DND-41 (cell line): ENCODE measurements around the gene KLK15.

Experiments
- ATAC-seq: fragments of 200-7000 bp; cut with Tn5 transposase; 3 replicates; pipeline ENCODE4 v1.9.1; 2021; ENCODE audit warnings: low read depth; ENCODE audit not compliant: insufficient read depth
- DNase-seq: peaks from one replicate; pipeline ENCODE4 v3.0.0-alpha.2; 2020
- H2AFZ ChIP-seq: 2 replicates; pipeline ENCODE4 v1.6.0; 2012; ENCODE audit warnings: low read depth, low read length
- H3K27ac ChIP-seq: 2 replicates; pipeline ENCODE4 v1.5.1; 2012; ENCODE audit warnings: low read length, inconsistent platforms
- H3K27me3 ChIP-seq: fragments of 200-600 bp; sonication (generic); 2 replicates; pipeline ENCODE4 v1.6.0; 2012; ENCODE audit warnings: low read length, mild to moderate bottlenecking, inconsistent platforms; ENCODE audit not compliant: insufficient read depth, poor library complexity
- H3K36me3 ChIP-seq: 2 replicates; pipeline ENCODE4 v1.5.1; 2012; ENCODE audit warnings: low read length, inconsistent platforms; ENCODE audit not compliant: insufficient read depth
- H3K4me1 ChIP-seq: 2 replicates; pipeline ENCODE4 v1.5.1; 2012; ENCODE audit warnings: mild to moderate bottlenecking, low read length; ENCODE audit not compliant: insufficient read depth
- H3K4me2 ChIP-seq: 2 replicates; pipeline ENCODE4 v1.6.0; 2012; ENCODE audit warnings: mild to moderate bottlenecking, moderate library complexity, low read length, inconsistent platforms; ENCODE audit not compliant: insufficient read depth
- H3K4me3 ChIP-seq, 2 experiments: fragments of 200-600 bp in 1 of 2; shearing (Covaris generic) in 1 of 2; 2 replicates each; pipeline ENCODE4 v1.5.1; 2012 to 2016; ENCODE audit warnings: inconsistent platforms in 2 of 2, low read length in 2 of 2, mild to moderate bottlenecking in 2 of 2, low read depth in 1 of 2, moderate library complexity in 1 of 2
- H3K79me2 ChIP-seq: 2 replicates; pipeline ENCODE4 v1.6.0; 2012; ENCODE audit warnings: low read length, inconsistent platforms; ENCODE audit not compliant: insufficient read depth
- H3K9ac ChIP-seq: 2 replicates; pipeline ENCODE4 v1.6.0; 2012; ENCODE audit warnings: low read depth, mild to moderate bottlenecking, inconsistent platforms, low read length, moderate library complexity
- H3K9me3 ChIP-seq: 2 replicates; pipeline ENCODE4 v1.5.1; 2012; ENCODE audit warnings: low read length, moderate library complexity, mild to moderate bottlenecking, inconsistent platforms; ENCODE audit not compliant: insufficient read depth, severe bottlenecking
- H4K20me1 ChIP-seq: 2 replicates; pipeline ENCODE4 v1.6.0; 2012; ENCODE audit warnings: low read length; ENCODE audit not compliant: insufficient read depth
- EZH2 ChIP-seq: IDR thresholded peaks from 3 replicates; pipeline ENCODE4 v1.6.1; 2012; ENCODE audit warnings: borderline replicate concordance, low read depth, mild to moderate bottlenecking, moderate library complexity, low read length, inconsistent platforms; ENCODE audit not compliant: severe bottlenecking
- TF ChIP-seq, protein P1 (sequence below): IDR thresholded peaks from 2 replicates; pipeline ENCODE4 v1.5.1; 2012; ENCODE audit warnings: borderline replicate concordance, low read length, moderate library complexity, mild to moderate bottlenecking; ENCODE audit not compliant: poor library complexity, severe bottlenecking; ENCODE audit errors: extremely low read depth

Gene KLK15

DNA sequence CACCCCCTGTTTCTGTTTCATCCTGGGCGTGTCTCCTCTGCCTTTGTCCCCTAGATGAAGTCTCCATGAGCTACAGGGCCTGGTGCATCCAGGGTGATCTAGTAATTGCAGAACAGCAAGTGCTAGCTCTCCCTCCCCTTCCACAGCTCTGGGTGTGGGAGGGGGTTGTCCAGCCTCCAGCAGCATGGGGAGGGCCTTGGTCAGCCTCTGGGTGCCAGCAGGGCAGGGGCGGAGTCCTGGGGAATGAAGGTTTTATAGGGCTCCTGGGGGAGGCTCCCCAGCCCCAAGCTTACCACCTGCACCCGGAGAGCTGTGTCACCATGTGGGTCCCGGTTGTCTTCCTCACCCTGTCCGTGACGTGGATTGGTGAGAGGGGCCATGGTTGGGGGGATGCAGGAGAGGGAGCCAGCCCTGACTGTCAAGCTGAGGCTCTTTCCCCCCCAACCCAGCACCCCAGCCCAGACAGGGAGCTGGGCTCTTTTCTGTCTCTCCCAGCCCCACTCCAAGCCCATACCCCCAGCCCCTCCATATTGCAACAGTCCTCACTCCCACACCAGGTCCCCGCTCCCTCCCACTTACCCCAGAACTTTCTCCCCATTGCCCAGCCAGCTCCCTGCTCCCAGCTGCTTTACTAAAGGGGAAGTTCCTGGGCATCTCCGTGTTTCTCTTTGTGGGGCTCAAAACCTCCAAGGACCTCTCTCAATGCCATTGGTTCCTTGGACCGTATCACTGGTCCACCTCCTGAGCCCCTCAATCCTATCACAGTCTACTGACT, 21.4 kb upstream of the KLK15 start, which contains the start of gene KLK3:
TSS of gene KLK3 (plus strand) at position 280 of the 775 bp plus-strand sequence. CDS start at position 321, 41 bp downstream.
- no peak for ATAC-seq
- TF ChIP-seq EZH2 = no peak
- TF ChIP-seq, protein P1, sequence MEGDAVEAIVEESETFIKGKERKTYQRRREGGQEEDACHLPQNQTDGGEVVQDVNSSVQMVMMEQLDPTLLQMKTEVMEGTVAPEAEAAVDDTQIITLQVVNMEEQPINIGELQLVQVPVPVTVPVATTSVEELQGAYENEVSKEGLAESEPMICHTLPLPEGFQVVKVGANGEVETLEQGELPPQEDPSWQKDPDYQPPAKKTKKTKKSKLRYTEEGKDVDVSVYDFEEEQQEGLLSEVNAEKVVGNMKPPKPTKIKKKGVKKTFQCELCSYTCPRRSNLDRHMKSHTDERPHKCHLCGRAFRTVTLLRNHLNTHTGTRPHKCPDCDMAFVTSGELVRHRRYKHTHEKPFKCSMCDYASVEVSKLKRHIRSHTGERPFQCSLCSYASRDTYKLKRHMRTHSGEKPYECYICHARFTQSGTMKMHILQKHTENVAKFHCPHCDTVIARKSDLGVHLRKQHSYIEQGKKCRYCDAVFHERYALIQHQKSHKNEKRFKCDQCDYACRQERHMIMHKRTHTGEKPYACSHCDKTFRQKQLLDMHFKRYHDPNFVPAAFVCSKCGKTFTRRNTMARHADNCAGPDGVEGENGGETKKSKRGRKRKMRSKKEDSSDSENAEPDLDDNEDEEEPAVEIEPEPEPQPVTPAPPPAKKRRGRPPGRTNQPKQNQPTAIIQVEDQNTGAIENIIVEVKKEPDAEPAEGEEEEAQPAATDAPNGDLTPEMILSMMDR = no peak
- Histone ChIP-seq H4K20me1 (no peaks in the 10 kb centered on the region), H3K9ac (no peak within 1 kb of the TSS), H3K79me2 (no peaks in the 10 kb centered on the region), H3K4me1 (no peaks in the 10 kb centered on the region), H3K9me3 (no peaks in the 10 kb centered on the region), H3K4me3 (no peak within 1 kb of the TSS), H3K4me2 (no peak within 1 kb of the TSS), H3K36me3 (no peaks in the 10 kb centered on the region), H3K27me3 (no peaks in the 10 kb centered on the region), H3K27ac (no peak within 1 kb of the TSS), H2AFZ (no peak within 1 kb of the TSS)
- DNase-seq = no peak

DNA sequence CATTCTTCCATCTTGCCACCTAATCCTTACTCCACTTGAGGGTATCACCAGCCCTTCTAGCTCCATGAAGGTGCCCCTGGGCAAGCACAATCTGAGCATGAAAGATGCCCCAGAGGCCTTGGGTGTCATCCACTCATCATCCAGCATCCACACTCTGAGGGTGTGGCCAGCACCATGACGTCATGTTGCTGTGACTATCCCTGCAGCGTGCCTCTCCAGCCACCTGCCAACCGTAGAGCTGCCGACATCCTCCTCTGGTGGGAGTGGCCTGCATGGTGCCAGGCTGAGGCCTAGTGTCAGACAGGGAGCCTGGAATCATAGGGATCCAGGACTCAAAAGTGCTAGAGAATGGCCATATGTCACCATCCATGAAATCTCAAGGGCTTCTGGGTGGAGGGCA, 18.2 kb upstream of the KLK15 start:
- Histone ChIP-seq H2AFZ (no peak overlapping the region), H3K4me2 (no peak overlapping the region), H3K27me3 (peaks cover 4% of the 10 kb centered on the region), H4K20me1 (no peaks in the 10 kb centered on the region), H3K79me2 (no peaks in the 10 kb centered on the region), H3K27ac (no peak overlapping the region), H3K9ac (no peak overlapping the region), H3K4me1 (no peaks in the 10 kb centered on the region), H3K4me3 (no peak overlapping the region), H3K36me3 (no peaks in the 10 kb centered on the region), H3K9me3 (no peaks in the 10 kb centered on the region)
- DNase-seq (no peak), ATAC-seq (no peak)
- no peak for TF ChIP-seq EZH2

DNA sequence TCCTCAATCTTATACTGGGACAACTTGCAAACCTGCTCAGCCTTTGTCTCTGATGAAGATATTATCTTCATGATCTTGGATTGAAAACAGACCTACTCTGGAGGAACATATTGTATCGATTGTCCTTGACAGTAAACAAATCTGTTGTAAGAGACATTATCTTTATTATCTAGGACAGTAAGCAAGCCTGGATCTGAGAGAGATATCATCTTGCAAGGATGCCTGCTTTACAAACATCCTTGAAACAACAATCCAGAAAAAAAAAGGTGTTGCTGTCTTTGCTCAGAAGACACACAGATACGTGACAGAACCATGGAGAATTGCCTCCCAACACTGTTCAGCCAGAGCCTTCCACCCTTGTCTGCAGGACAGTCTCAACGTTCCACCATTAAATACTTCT, 17.4 kb upstream of the KLK15 start:
- Histone ChIP-seq H3K79me2 (no peaks in the 10 kb centered on the region), H3K36me3 (no peaks in the 10 kb centered on the region), H3K4me1 (no peaks in the 10 kb centered on the region), H3K27ac (no peak overlapping the region), H3K9me3 (no peaks in the 10 kb centered on the region), H4K20me1 (no peaks in the 10 kb centered on the region), H2AFZ (no peak overlapping the region), H3K4me3 (no peak overlapping the region), H3K4me2 (no peak overlapping the region), H3K9ac (no peak overlapping the region), H3K27me3 (peaks cover 4% of the 10 kb centered on the region)
- DNase-seq (no peak), ATAC-seq (no peak)
- no peak for TF ChIP-seq EZH2
- TF ChIP-seq, protein P1 = no peak

DNA sequence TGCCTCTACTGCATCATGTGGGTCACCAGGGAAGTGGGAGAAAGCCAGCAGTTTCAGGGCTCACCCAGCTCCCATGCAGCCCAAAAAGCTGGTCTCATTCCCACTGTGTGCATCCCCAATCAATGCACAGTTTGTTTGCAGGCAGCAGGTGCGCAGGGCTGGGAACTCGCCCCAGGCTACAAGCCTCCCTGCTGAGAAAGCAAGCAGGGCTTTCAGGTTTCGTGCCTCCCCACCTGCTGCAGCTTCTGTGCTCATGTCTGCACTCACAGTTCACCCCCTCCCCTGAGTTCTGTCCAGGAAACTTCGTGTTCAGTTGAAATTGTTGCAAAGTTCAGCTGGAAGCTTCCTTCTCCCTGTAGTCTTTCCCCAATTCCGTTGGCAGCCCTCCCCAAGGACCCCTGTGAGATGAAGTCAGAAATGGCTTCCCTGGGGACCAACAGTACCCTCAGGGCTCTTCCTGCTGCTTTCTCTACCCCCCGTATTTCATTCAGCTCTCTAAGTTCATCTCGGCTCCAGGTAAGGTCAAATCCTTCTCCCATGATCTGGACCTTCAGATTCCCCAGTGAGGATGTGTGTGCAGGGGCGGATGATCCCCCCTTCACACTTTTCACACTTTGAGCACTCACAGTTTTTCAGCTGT, 11.0 kb upstream of the KLK15 start:
- Histone ChIP-seq H3K79me2 (no peaks in the 10 kb centered on the region), H3K4me2 (no peak overlapping the region), H3K27me3 (peaks cover 4% of the 10 kb centered on the region), H3K4me1 (no peaks in the 10 kb centered on the region), H3K4me3 (no peak overlapping the region), H3K27ac (no peak overlapping the region), H3K9me3 (no peaks in the 10 kb centered on the region), H3K9ac (no peak overlapping the region), H2AFZ (no peak overlapping the region), H3K36me3 (no peaks in the 10 kb centered on the region), H4K20me1 (no peaks in the 10 kb centered on the region)
- TF ChIP-seq, protein P1 = no peak
- TF ChIP-seq EZH2 = no peak
- DNase-seq (no peak), ATAC-seq (no peak)
